ENCODE results near the gene KDM1B. TPM values are rescaled to one million over a fixed set of nuclear protein-coding genes. Genes with fewer than 3 reads are reported as not detected.

The KDM1B gene
- 5.9 and 6.3 TPM in 2 replicates for total RNA-seq

DNA sequence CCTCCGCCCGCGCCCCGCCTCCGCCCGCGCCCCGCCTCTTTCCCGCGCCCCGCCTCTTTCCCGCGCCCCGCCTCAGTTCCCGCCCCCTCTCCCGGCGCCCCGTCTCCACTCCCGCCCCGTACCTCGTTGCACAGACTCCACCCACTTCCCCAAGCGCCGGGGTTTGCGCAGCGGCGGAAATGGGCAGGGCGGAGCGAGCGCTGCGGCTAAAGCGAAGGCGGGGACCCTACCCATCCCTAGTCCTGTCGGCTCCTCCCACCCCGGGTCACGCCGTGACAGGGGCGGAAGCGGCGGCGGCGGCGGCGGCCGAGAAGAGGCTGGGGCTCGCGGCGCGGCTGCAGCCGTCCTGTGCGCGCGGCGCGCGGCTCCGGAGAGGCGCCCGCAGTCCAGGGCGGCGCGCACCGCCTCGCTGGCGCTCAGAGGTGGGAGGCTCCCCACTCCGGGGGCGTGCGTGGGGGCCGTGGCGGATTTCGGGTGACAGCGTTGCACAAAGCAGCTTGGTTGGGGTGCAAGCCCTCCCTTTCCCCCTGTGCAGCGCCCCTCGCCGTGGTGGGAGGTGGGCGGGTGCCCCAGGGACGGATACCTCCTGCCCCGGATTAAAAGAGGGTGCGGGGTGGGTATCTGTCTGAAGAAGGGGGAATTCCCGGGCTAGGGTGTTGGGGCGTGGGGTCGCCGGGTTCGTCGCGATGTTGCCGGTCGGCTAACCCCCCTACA is at the start of gene KDM1B:
TSS of gene KDM1B (plus strand) at position 273 of the 714 bp plus-strand sequence. CDS start 4,474 bp downstream, outside the sequence.
- peak; percentile 94 to 98 for DNase-seq (ENCODE audit: low read depth in 2 of 2)

DNA sequence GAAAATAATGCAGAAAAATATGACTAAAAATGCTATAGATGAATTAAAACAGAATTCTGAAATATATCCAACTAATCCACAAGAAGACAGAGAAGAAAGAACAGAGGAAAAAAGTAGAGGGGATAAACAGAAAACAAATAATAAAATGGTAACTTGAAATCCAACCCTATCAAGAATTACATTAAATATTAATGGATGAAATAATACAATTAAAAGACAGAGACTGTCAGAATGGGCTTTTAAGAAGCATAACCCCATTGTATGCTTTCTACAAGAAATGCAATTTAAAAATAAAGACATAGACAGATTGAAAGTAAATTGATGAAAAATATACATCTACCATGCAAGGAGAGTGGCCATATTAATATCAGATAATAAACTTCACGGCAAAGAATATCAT is 48.2 kb upstream of the KDM1B start:
- no peak for DNase-seq (ENCODE audit: low read depth in 2 of 2)

- DNase-seq (ENCODE audit: low read depth in 2 of 2): no peak
Measured at GRCh38 chr6:18110162-18110561, 45.1 kb upstream of the KDM1B start.

GRCh38 chr6:18115356-18115755 is 39.9 kb upstream of the KDM1B start:
- no peak for DNase-seq (ENCODE audit: low read depth in 2 of 2)

DNA sequence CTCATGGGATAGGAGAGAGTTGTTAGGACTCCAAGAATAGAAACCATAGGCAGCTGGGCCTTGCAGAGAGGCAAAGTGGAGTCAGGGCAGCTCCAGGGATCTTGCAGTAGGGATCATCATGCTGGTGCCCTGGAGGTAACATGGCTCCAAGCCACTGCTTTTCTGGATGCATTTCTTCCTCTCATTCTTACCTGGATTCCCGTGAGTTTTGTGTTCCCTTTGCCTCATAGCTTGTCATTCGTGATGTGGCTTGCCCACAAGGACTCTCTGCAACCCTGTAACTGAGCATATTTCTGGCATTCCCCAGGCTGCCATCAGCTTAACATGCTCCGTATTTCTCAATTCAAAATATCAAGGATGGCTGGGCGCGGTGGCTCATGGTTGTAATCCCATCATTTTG is 38.1 kb upstream of the KDM1B start:
- DNase-seq (ENCODE audit: low read depth in 2 of 2): no peak

DNA sequence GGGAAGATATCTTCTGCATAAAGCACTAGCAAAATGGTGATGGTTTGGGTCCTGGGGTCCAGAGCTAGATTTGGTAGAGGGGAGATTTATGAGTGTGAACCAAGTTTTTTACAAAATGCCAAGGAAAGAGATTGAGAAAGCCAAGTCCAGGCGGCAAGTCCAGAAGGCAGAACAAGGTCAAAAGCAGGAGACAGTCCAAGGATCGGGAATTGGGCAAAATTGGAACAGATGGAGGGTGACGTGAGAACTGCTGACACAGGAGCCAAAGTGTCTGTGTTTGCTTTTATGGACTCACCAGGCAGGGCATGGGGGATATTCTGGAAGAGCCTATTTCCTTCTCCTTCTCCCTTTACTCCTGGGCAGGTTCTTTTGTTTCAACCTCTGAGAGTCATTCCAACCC is 36.9 kb upstream of the KDM1B start:
- DNase-seq (ENCODE audit: low read depth in 2 of 2): no peak

DNA sequence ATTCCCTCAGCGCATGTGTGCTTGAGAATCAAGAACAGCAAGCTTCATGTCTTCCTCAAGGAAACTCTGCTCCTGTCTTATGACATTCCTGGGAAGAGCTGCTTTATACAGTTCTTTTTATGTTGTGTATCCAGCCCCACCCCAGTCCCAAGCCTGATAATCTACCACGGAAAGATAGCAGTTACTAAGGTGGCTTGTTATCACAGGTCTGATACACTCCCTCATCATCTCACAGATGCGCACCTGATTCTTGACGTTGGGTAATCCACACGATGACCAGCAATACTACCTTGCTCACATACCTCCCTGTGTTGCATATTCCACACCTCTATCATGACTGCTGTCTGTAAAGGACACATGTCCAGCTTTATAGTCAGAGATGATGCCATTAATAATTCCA is 36.0 kb upstream of the KDM1B start:
- no peak for DNase-seq (ENCODE audit: low read depth in 2 of 2)

GRCh38 chr6:18121580-18122127 is 33.6 kb upstream of the KDM1B start:
- DNase-seq (ENCODE audit: low read depth in 2 of 2): no peak

DNA sequence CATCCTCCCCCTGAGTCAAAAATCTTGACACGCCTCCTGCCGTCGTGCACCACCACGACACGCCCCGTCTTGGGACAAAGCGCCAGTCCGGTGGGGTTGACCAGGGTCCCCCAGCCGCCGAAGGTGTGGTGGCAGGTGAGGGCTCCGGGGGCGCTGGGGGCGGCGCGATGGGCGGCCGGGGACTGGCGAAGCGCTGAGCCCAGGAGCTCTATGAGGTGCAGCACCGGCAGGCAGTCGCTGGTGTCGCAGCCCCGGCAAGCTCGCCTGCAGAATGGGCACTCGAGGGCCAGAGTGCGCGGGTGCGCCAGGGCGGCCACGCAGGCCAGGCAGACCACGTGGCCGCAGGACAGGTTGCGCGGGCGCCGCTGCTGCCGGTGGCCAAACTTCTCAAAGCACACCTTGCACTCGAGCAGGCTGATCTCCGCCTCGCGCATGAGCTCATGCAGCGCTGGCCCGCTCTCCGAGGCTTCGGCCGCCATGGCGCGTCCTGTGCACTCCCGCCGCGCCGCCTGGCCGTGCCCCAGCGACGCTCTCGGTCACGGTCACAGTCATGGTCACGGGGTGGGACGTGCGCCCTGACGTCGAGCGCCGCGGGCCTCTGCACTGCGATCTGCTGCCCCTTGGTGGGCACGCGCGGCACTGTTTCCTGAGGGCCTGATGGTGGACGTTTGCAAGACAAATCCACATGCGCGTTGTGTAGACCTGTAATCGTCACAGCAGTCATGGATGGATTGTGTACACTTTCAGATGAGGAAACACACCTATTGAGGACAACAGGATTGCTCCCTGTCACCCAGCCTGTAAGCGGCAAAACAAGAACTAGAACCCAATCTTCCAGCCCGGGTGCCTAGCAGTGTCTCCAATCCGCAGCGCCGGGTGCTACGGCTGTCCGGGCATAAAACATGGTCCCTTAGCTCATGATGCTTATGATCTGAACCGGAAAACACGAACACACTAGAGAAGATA is 32.8 kb upstream of the KDM1B start, which contains the start of gene NHLRC1:
TSS of gene NHLRC1 (minus strand) at position 550 of the 966 bp plus-strand sequence. CDS start at position 479, 71 bp downstream.
- DNase-seq (ENCODE audit: low read depth in 2 of 2): peak; percentile 72 to 89

DNA sequence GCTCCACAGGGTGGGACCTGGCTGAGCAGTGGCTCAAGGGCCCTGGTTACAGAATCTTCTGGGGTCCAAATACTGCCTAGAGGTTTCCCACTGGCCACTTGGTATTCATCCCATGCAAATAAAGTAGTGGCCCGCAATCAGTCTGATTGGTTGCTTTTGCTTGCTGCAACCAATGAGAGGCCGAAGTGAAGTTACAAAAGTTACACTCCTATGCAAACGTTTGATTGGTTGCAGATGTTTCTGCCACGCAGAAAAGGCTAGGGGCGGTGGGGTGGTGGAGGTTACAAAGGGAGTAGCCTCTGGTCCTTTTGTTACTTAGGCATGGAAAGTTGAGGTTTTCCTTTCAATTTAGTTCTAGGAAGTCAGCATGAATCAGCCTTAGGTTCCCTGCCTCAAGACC is 29.1 kb upstream of the KDM1B start:
- no peak for DNase-seq (ENCODE audit: low read depth in 2 of 2)

- DNase-seq (ENCODE audit: low read depth in 2 of 2): no peak
Measured at GRCh38 chr6:18132346-18132745, 22.9 kb upstream of the KDM1B start.

DNA sequence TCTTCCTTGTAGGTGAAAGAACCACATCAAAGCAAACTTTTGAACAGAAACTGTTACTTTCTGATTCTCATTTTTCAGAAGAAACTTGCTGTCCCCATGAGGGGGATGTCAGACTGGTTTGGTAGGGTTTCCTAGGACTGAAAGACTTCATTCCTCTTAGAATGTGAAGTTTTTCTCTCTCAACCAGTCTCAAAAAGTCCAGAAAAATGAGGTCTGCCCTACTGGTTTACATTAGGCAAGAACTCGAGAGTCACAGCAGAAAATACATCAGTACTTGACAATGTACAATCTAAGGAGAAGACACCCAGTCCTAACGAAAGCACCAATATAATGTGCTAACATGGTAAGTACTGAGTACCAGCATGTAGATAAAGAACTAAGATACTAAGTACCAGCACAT is 20.1 kb upstream of the KDM1B start:
- no peak for DNase-seq (ENCODE audit: low read depth in 2 of 2)

DNA sequence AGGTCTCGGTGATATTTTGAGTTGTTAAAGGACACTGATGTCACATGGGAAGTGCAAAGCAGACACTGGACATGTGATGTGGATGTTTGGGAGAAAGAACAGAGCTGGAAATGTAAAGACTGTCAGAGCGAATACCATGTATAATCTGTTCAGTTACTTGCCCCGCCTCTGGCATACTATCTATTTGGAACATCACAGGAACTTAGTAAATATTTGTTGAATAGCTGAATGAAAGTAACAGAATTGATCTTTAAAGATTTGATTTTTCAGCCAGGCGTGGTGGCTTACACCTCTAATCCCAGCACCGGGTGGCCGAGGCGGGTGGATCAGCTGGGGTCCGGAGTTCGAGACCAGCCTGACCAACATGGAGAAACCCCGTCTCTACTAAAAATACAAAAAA is 19.0 kb upstream of the KDM1B start:
- no peak for DNase-seq (ENCODE audit: low read depth in 2 of 2)

- DNase-seq (ENCODE audit: low read depth in 2 of 2): no peak
Measured at GRCh38 chr6:18138906-18139305, 16.3 kb upstream of the KDM1B start.

DNA sequence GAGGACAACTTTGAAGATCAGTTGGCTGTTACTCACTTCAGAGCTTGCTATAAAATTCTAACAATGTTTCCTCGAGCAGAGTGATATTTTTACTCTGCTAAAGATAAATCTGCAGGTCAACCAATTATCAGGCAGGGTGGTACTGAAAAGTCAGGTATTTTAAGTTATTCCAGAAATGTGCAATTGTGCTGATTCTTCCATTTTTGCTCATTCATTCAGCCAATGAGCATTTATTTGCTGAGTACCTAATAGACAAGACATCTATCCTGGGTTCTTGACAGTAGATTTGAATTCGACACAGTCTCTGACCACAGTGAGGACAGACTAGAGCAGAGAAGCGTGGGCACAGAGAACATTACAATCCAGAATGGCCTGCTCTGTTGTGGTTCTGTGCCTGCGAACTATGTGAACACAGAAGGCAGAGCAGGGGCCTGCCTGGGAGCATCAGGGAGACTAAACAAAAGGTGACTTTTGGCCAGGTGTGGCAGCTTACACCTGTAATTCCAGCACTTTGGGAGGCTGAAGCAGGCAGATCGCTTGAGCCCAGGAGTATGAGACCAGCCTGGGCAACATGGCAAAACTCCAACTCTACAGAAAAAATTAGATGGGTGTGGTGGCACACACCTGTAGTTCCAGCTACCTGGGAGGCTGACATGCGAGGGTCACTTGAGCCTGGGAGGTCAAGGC is 15.1 kb upstream of the KDM1B start:
- no peak for DNase-seq (ENCODE audit: low read depth in 2 of 2)

- DNase-seq (ENCODE audit: low read depth in 2 of 2): no peak
Measured at GRCh38 chr6:18141805-18142590, 13.2 kb upstream of the KDM1B start.

DNA sequence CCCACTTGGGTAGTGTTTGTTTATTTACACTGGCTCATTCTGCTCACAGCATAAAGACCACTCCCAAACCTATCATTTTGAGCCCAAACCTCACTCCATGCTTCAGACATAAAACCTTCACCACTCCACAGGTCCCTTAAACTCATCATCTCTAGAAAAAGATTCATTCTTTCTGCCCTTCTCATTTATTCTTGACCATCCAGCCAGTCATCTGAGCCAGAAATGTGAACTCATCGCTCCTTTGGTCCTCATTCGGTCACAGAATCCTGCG is 12.7 kb upstream of the KDM1B start:
- DNase-seq (ENCODE audit: low read depth in 2 of 2): no peak

DNA sequence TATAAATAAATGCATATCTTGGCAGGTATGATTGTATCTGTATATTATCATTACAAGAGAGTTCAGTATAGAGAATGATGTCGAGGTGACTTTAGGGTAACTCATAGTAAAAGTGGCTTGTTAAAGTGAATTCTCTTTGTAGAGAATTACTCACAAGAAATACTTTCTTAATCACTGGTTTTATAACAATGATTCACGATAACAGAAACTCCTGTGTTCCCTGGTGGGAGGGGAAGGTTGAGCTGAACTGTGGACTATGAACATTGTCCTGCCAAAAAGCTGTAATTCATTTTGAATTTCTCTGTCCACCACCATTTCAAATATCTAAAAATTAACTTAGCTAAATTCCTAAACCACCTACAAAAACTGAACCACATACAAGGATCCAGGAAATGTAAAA is 8.1 kb upstream of the KDM1B start:
- no peak for DNase-seq (ENCODE audit: low read depth in 2 of 2)

GRCh38 chr6:18147616-18148015 is 7.6 kb upstream of the KDM1B start:
- no peak for DNase-seq (ENCODE audit: low read depth in 2 of 2)

DNA sequence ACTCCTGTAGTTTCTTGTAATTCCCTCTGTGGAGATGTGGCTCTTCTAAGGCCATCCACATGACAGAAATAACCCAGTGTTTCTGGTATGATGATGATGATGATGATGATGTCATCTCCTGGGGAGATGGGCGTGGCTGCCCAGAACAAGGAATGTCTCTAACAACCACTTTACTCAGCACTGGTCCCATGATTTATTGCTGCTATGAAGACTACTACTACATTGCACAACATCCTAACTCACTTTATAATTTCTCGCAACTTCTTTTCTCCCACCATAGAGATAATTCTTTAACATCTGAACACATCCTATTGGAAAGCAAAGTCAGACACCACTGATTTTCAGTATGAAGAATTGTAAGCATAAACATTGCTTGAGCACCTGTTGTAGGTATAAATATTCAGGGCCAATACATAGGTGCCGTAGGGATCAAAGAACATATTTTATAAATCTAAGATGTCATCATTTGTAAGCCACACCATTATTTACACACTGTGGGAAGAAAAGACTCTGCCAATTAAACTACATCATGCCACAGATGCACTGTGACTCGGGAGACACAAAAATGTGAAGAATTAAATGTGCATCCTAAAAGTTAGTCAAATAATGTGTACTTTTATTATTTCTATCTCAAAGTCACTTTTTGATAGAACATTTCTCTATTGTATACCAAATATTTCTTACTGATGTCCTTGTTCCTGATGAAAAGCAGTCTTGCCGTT is 6.8 kb upstream of the KDM1B start:
- peak in 1 of 2 donors; percentile 20 for DNase-seq (ENCODE audit: low read depth in 2 of 2)
